ENCODE data around the gene DDX1. TPM values are rescaled to one million over a fixed set of nuclear protein-coding genes. Genes with fewer than 3 reads are reported as not detected.
A peak's percentile ranks its signal among the peaks of the same experiment; 100 is the strongest.

DDX1 gene
- total RNA-seq, 1 donor from 2014 or later: 100 TPM

- no peak overlapping the region for H3K27ac Mint-ChIP-seq (ENCODE audit: unreplicated experiment)
- no peaks in the 10 kb centered on the region for H3K27me3 Mint-ChIP-seq (ENCODE audit: unreplicated experiment)
- DNase-seq (ENCODE audit: low spot score): no peak
- no peak for TF ChIP-seq CTCF (IDR thresholded peaks at IDR 0.05; ENCODE audit: unreplicated experiment)
- no peaks in the 10 kb centered on the region for H3K9me3 Mint-ChIP-seq (ENCODE audit: unreplicated experiment)
- no peak overlapping the region for H3K4me3 Mint-ChIP-seq (ENCODE audit: unreplicated experiment)
- H3K36me3 Mint-ChIP-seq (ENCODE audit: low read depth, unreplicated experiment): peaks cover 57% of the 10 kb centered on the region
- H3K4me1 Mint-ChIP-seq (ENCODE audit: unreplicated experiment): no peaks in the 10 kb centered on the region
Observed at GRCh38 chr2:15605721-15606120, 14.1 kb downstream of the DDX1 start.

DNA sequence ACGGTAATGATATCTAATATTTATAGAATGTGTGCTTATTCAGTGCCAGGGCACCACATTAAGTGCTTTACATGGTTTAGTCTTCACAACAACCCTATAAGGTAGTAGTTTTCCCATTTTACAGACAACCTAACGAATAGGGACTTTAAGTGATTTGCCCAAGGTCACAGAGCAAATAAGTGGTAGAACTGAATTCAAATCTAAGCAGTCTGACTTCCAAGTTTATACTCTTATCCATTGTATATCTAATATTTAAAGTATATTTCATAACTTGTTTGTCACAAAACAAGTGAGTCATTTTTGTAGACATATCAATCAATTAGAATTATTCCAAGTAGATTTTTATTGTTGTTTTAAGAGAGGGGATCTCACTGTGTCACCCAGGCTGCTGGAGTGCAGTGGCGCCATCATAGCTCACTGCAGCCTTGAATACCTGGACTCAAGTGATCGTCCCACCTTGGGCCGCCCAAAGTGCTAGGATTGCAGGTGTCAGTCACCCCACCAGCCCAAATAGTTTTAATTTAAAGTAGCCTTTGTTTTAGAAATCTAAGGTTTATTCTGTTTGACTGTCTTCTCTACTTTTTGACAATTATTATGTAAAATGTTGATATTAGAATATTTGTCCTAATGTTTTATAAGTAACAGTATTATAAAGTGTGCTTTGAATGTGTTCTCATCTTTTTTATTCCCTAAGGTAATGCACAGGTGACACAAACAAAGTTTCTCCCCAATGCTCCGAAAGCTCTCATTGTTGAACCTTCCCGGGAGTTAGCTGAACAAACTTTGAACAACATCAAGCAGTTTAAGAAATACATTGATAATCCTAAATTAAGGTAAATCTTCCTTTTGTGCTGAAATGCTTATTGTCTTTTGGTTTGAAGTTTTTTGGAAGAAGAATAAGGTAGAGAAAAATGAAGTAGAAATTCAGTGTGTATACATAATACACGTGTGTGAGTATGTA, 15.1 kb downstream of the DDX1 start:
- DNase-seq (ENCODE audit: low spot score): no peak
- Mint-ChIP-seq H3K27ac (ENCODE audit: unreplicated experiment) (no peak overlapping the region), H3K9me3 (ENCODE audit: unreplicated experiment) (no peaks in the 10 kb centered on the region), H3K27me3 (ENCODE audit: unreplicated experiment) (no peaks in the 10 kb centered on the region), H3K4me1 (ENCODE audit: unreplicated experiment) (no peaks in the 10 kb centered on the region), H3K4me3 (ENCODE audit: unreplicated experiment) (peak overlapping the region; percentile 40), H3K36me3 (ENCODE audit: low read depth, unreplicated experiment) (peaks cover 53% of the 10 kb centered on the region)
- TF ChIP-seq CTCF (IDR thresholded peaks at IDR 0.05; ENCODE audit: unreplicated experiment): no peak

DNA sequence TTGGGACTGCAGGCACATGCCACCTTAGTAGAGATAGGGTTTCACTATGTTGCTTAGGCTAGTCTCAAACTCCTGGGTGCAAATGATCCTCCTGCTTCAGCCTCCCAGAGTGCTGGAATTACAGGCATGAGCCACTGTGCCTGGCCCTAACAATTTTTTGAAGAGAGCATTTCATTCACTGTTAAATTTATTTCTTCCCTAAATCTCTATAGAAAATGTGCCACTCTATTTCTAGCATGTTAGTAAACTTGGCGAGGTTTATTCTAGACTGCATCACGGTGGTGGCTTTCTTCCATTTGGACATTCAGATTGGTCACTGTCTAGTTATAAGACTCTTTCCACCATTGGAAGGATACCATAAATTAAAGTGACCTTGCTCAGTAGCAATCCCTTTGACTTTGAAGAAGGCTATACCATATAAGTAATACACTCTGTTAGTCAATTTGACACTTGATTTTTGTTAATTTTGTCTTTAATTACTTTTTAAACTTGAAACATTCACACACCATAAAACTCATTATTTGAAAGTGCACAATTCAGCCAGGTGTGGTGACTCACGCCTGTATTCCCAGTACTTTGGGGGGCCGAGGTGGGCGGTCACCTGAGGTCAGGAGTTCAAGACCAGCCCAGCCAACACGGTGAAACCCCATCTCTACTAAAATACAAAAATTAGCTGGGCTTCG, 16.2 kb downstream of the DDX1 start:
- Mint-ChIP-seq H3K4me3 (ENCODE audit: unreplicated experiment) (no peak overlapping the region), H3K4me1 (ENCODE audit: unreplicated experiment) (no peaks in the 10 kb centered on the region), H3K27me3 (ENCODE audit: unreplicated experiment) (no peaks in the 10 kb centered on the region), H3K27ac (ENCODE audit: unreplicated experiment) (no peak overlapping the region), H3K9me3 (ENCODE audit: unreplicated experiment) (no peaks in the 10 kb centered on the region), H3K36me3 (ENCODE audit: low read depth, unreplicated experiment) (peaks cover 48% of the 10 kb centered on the region)
- no peak for TF ChIP-seq CTCF (IDR thresholded peaks at IDR 0.05; ENCODE audit: unreplicated experiment)
- DNase-seq (ENCODE audit: low spot score): no peak

DNA sequence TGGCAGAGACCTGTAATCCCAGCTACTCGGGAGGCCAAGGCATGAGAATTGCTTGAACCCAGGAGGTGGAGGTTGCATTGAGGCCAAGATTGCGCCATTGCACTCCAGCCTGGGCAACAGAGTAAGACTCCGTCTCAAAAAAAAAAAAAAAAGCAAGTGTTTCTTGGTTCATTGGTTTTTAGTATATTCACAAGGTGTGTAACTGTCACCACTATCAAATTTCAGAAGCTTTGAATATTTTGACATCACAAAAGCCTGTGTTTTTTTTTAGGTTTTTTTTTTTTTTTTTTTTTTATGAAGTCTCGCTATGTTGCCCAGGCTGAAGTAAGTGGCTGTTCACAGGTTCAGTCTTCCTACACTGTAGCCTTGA, 16.7 kb downstream of the DDX1 start:
- DNase-seq (ENCODE audit: low spot score): no peak
- Mint-ChIP-seq H3K4me1 (ENCODE audit: unreplicated experiment) (no peaks in the 10 kb centered on the region), H3K9me3 (ENCODE audit: unreplicated experiment) (no peaks in the 10 kb centered on the region), H3K4me3 (ENCODE audit: unreplicated experiment) (no peak overlapping the region), H3K27me3 (ENCODE audit: unreplicated experiment) (peaks cover under 1% of the 10 kb centered on the region), H3K36me3 (ENCODE audit: low read depth, unreplicated experiment) (peaks cover 49% of the 10 kb centered on the region), H3K27ac (ENCODE audit: unreplicated experiment) (no peak overlapping the region)
- no peak for TF ChIP-seq CTCF (IDR thresholded peaks at IDR 0.05; ENCODE audit: unreplicated experiment)
